Adrenal gland (tissue), 5 donors: ENCODE measurements around the gene WNT3.

Source experiments
- POLR2A ChIP-seq, 2 donors: fragments of 450-650 bp; IDR thresholded peaks; one replicate each; pipeline ENCODE4 v1.6.1; 2017; ENCODE audit warnings: antibody characterized with exemption in 2 of 2, mild to moderate bottlenecking in 2 of 2, moderate library complexity in 1 of 2
- TF ChIP-seq, protein P1 (sequence below), 6 experiments: fragments of 450-650 bp in 4 of 6; fragments of 200-600 bp in 2 of 6; sonication (generic) in 1 of 6; IDR thresholded peaks; 1 replicate in 5 of 6; 2 replicates in 1 of 6; pipeline versions ENCODE4 v1.5.1 to v1.8.0; 2016 to 2021; ENCODE audit warnings: antibody characterized with exemption in 6 of 6, mild to moderate bottlenecking in 2 of 6, moderate library complexity in 1 of 6
- donor health status: DM: no; HTN: no; CAD: no.

DNA sequence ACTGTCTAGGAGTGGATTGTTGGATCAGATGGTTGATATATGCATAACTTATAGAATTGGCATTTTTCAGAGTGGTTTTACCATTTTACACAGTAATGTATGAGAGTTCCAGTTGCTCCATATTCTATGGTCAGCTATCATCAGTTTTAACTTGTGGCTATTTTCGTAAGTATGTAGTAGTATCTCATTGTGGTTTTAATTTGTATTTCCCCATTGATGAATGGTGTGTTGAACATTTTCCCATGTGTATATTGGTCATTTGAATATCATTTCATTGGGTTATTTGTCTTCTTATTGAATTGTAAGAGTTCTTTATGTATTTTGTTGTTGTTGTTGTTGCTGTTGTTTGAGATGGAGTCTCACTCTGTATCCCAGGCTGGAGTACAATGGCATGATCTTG, 39.1 kb upstream of the WNT3 start:
- TF ChIP-seq, protein P1, sequence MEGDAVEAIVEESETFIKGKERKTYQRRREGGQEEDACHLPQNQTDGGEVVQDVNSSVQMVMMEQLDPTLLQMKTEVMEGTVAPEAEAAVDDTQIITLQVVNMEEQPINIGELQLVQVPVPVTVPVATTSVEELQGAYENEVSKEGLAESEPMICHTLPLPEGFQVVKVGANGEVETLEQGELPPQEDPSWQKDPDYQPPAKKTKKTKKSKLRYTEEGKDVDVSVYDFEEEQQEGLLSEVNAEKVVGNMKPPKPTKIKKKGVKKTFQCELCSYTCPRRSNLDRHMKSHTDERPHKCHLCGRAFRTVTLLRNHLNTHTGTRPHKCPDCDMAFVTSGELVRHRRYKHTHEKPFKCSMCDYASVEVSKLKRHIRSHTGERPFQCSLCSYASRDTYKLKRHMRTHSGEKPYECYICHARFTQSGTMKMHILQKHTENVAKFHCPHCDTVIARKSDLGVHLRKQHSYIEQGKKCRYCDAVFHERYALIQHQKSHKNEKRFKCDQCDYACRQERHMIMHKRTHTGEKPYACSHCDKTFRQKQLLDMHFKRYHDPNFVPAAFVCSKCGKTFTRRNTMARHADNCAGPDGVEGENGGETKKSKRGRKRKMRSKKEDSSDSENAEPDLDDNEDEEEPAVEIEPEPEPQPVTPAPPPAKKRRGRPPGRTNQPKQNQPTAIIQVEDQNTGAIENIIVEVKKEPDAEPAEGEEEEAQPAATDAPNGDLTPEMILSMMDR (IDR thresholded peaks at IDR 0.05), result no peak
- TF ChIP-seq POLR2A (IDR thresholded peaks at IDR 0.05), result no peak
